T-cell (primary cell): ENCODE data around the gene NR3C1. TPM values are rescaled to one million over a fixed set of nuclear protein-coding genes. Genes with fewer than 3 reads are reported as not detected.
A peak's percentile ranks its signal among the peaks of the same experiment; 100 is the strongest.

Source experiments
- ATAC-seq, 4 experiments: fragments of 200-7000 bp in 3 of 4; fragments of 150-1000 bp in 1 of 4; cut with Tn5 transposase; replicated peaks in 1 of 4; 1 replicate in 3 of 4; 2 replicates in 1 of 4; pipeline ENCODE4 v1.10.0; 2021; ENCODE audit warnings: moderate library complexity in 3 of 4, mild to moderate bottlenecking in 2 of 4, moderate number of reproducible peaks in 1 of 4
- CTCF ChIA-PET, 2 donors: fragments of 300-600 bp; sonication (Branson Sonifier 250); formaldehyde crosslinking; loops; one replicate each; lab custom pipeline; 2022; ENCODE audit warnings: antibody characterized with exemption in 2 of 2; lab: Charles Lee
- POLR2A ChIA-PET, 2 donors: fragments of 300-600 bp; sonication (Branson Sonifier 250); formaldehyde crosslinking; loops; one replicate each; lab custom pipeline; 2022; ENCODE audit warnings: antibody characterized with exemption in 2 of 2; lab: Charles Lee
- DNase-seq, 35 experiments: peaks; one replicate each; pipeline versions ENCODE4 v3.0.0 to v3.0.0-alpha.2; 2013 to 2023
- H3K27ac ChIP-seq: one replicate; pipeline ENCODE4 v1.5.1; 2013; ENCODE audit warnings: low read length
- H3K27me3 ChIP-seq, 2 experiments: replicated peaks in 1 of 2; 1 replicate in 1 of 2; 2 replicates in 1 of 2; pipeline versions ENCODE4 v1.6.1 to v1.7.0; 2013; ENCODE audit warnings: low read length in 1 of 2, mixed read lengths in 1 of 2; ENCODE audit not compliant: control insufficient read depth in 2 of 2, insufficient read depth in 2 of 2; ENCODE audit errors: extremely low read depth in 1 of 2
- H3K36me3 ChIP-seq, 2 donors: 1 replicate in 1 of 2; 2 replicates in 1 of 2; pipeline versions ENCODE4 v1.6.1 to v1.7.0; 2013; ENCODE audit warnings: low read length in 1 of 2; ENCODE audit not compliant: control insufficient read depth in 2 of 2, insufficient read depth in 1 of 2; ENCODE audit errors: extremely low read depth in 1 of 2
- H3K4me1 ChIP-seq, 2 experiments: 1 replicate in 1 of 2; 2 replicates in 1 of 2; pipeline versions ENCODE4 v1.6.1 to v1.7.0; 2013; ENCODE audit warnings: low read length in 2 of 2, mixed read lengths in 1 of 2; ENCODE audit not compliant: insufficient read depth in 2 of 2, control insufficient read depth in 1 of 2; ENCODE audit errors: extremely low read depth in 1 of 2
- H3K4me3 ChIP-seq, 2 donors: 1 replicate in 1 of 2; 2 replicates in 1 of 2; pipeline versions ENCODE4 v1.5.1 to v1.7.0; 2013; ENCODE audit warnings: mild to moderate bottlenecking in 2 of 2, low read length in 1 of 2, moderate library complexity in 1 of 2; ENCODE audit not compliant: control insufficient read depth in 1 of 2; ENCODE audit errors: extremely low read depth in 1 of 2
- H3K9me3 ChIP-seq: 2 replicates; pipeline ENCODE4 v1.7.0; 2013
- H3K27ac Mint-ChIP-seq, 2 donors: one replicate each; pipeline ENCODE4 v1.8.0; 2020 to 2021; ENCODE audit warnings: mild to moderate bottlenecking in 2 of 2, mixed read lengths in 2 of 2
- H3K27me3 Mint-ChIP-seq, 2 donors: one replicate each; pipeline ENCODE4 v1.8.0; 2021 to 2022; ENCODE audit warnings: mixed read lengths in 2 of 2
- H3K36me3 Mint-ChIP-seq: one replicate; pipeline ENCODE4 v1.8.0; 2021; ENCODE audit warnings: mixed read lengths
- H3K4me1 Mint-ChIP-seq, 3 donors: one replicate each; pipeline ENCODE4 v1.8.0; 2020 to 2022; ENCODE audit warnings: mixed read lengths in 3 of 3, mild to moderate bottlenecking in 1 of 3
- H3K4me3 Mint-ChIP-seq, 3 donors: one replicate each; pipeline ENCODE4 v1.8.0; 2020 to 2022; ENCODE audit warnings: mild to moderate bottlenecking in 3 of 3, mixed read lengths in 3 of 3, moderate library complexity in 3 of 3
- H3K9me3 Mint-ChIP-seq, 3 donors: one replicate each; pipeline ENCODE4 v1.8.0; 2020 to 2022; ENCODE audit warnings: mixed read lengths in 3 of 3
- WGBS: methylation state at CpG from one replicate; pipeline ENCODE4 v1.1.5; 2013; ENCODE audit warnings: missing lambda C conversion rate; ENCODE audit not compliant: insufficient coverage; 5-methylcytosine and 5-hydroxymethylcytosine counted together
- total RNA-seq, 35 experiments: library from RNA in 6 of 35; stranded (reverse) in 6 of 35; fragments of 120-200 nt in 1 of 35; gene quantifications; one replicate each; pipeline versions ENCODE4 v1.2.1 to v1.2.4 and lab custom pipeline; 2013 to 2026

NR3C1 gene
- total RNA-seq, 5 donors from 2014 or later (not counting 1 experiment from before 2014, with no cell fraction given), result 108 to 156 (median 122) TPM

DNA sequence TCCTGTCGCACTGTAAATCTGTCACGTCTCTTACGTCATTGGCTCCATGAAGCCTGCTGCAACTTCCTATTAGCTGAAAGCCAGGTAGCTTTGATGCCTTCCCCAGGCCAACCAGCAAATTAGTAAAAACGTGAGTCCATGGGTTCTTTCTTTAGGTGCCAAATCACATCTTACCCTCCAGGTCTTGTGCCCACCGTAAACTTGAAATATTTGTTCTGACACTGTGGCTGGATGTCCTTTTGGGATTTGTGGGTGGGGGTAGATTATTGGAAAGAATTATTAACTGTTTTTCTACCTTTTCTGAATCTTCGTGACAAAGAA lies 172.8 kb downstream of the NR3C1 start:
- WGBS, result 86% methylated on average over 4 of the region's 6 CpGs
- no peaks in the 10 kb centered on the region for H3K9me3 ChIP-seq
- peak overlapping the region; percentile 70 for H3K27ac ChIP-seq
- H3K27me3 Mint-ChIP-seq, result no peaks in the 10 kb centered on the region
- no peak for DNase-seq
- H3K27ac Mint-ChIP-seq, result peak overlapping the region in 1 of 2 donors; percentile 87
- no peak overlapping the region for H3K4me3 ChIP-seq
- H3K9me3 Mint-ChIP-seq, result no peaks in the 10 kb centered on the region
- peaks cover 24 to 39% (median 28%) of the 10 kb centered on the region in 3 donors for H3K4me1 Mint-ChIP-seq
- peaks cover 11 to 17% of the 10 kb centered on the region in 2 experiments for H3K4me1 ChIP-seq
- peak overlapping the region in 1 of 3 donors; percentile 53 for H3K4me3 Mint-ChIP-seq
- no peak for ATAC-seq
- no peaks in the 10 kb centered on the region for H3K36me3 ChIP-seq
- H3K27me3 ChIP-seq, result no peaks in the 10 kb centered on the region
- H3K36me3 Mint-ChIP-seq, result peaks cover 6% of the 10 kb centered on the region
- CTCF ChIA-PET, result no interaction called here
- POLR2A ChIA-PET, result interaction anchor here (0.7 to 1.8 kb wide), 2 partner anchors 10 to 170 kb away, joined by 3 to 5 read pairs; no protein-coding TSS in a partner anchor

DNA sequence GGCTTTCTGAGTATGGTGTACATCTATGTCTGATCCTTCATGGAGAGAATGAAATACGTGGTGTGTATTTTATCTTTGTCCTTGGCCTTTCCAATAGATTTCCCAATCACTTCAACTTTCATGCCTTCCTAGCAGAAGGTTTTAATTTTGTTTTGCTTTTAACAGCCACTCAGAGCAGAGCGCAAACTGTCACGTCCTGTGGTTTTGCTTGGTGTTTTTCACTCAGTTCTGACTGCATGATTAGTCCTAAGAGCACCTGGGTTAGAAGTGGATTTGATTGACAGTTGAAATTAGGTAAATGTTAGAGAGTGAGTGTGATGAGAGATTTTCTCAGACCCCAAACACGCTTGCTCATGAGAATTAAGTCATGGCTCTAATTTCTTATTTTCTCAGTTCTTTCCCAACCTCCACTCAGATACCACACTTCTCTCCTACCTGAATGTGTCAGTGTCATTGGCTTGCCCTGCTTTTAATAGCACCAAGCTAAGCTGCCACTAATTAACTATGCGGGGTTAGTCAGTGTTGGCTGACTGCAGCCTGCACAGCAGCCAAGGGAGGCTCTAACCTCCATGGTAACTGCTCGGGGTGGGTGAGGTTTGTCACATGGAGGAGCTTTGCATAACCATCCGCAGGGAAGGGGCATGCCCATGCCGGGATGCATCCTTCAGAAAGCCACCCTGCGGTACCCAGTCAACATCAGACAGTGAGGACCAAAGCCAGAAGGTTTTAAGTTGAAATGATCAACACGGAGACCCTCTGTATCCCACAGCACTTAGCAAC lies 173.4 kb downstream of the NR3C1 start:
- WGBS, result 47% methylated on average over 7 of the region's 10 CpGs
- POLR2A ChIA-PET, result interaction anchor here (0.7 to 1.8 kb wide), 2 partner anchors 9 to 171 kb away, joined by 3 to 5 read pairs; no protein-coding TSS in a partner anchor
- peak overlapping the region; percentile 70 for H3K27ac ChIP-seq

DNA sequence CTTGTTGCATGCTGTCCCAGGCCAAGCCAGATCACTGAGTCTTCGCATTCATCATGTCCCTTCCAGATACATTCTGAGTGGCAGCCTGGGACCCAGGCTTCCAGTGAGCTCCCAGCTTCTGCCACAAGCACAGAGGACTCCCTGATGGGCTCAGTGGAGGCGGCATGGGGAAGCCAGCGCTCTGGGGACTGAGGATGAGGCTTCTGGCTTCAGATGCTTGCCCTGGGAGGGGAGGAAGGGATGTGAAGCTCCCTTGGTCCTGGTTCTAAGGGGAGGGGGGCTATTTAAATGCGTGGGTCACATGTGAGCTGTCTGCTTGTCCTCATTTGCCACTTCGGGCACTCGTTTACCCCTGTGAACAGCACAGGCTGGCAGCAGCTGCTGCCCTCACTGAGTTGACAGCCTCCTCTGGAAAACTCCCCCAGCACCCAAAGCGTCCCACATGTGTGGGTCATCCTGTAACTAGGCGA lies 174.0 kb downstream of the NR3C1 start:
- Histone ChIP-seq H3K4me1 (peaks cover 11 to 17% of the 10 kb centered on the region in 2 experiments), H3K27ac (peak overlapping the region; percentile 70), H3K4me3 (peak overlapping the region; percentile 25 to 29), H3K27me3 (no peaks in the 10 kb centered on the region), H3K9me3 (no peaks in the 10 kb centered on the region), H3K36me3 (no peaks in the 10 kb centered on the region)
- peaks cover 10% of the 10 kb centered on the region for H3K36me3 Mint-ChIP-seq
- peak; percentile 56 to 76 (median 63) for ATAC-seq
- ChIA-PET POLR2A (interaction anchor here in 1 of 2 donors (1.8 kb wide), 1 partner anchor 9 kb away, joined by 5 read pairs; no protein-coding TSS in a partner anchor), CTCF (no interaction called here)
- peak in 19 of 35 experiments; percentile 3 to 36 (median 11) for DNase-seq
- no peaks in the 10 kb centered on the region for H3K9me3 Mint-ChIP-seq
- H3K4me1 Mint-ChIP-seq, result peaks cover 24 to 43% (median 28%) of the 10 kb centered on the region in 3 donors
- WGBS, result 56% methylated on average over 3 of the region's 8 CpGs
- no peaks in the 10 kb centered on the region for H3K27me3 Mint-ChIP-seq
- H3K27ac Mint-ChIP-seq, result peak overlapping the region; percentile 74 to 87
- H3K4me3 Mint-ChIP-seq, result peak overlapping the region; percentile 50 to 56 (median 53)

More for the DNA sequence above, 173.4 kb downstream of the NR3C1 start:
- Mint-ChIP-seq H3K27ac (peak overlapping the region; percentile 74 to 87), H3K4me3 (peak overlapping the region; percentile 50 to 56 (median 53)), H3K36me3 (peaks cover 6% of the 10 kb centered on the region), H3K27me3 (no peaks in the 10 kb centered on the region), H3K4me1 (peaks cover 24 to 39% (median 28%) of the 10 kb centered on the region in 3 donors), H3K9me3 (no peaks in the 10 kb centered on the region)
- Histone ChIP-seq H3K4me3 (peak overlapping the region; percentile 25 to 29), H3K4me1 (peaks cover 11 to 17% of the 10 kb centered on the region in 2 experiments), H3K9me3 (no peaks in the 10 kb centered on the region), H3K27me3 (no peaks in the 10 kb centered on the region), H3K36me3 (no peaks in the 10 kb centered on the region)
- CTCF ChIA-PET, result no interaction called here
- ATAC-seq (peak; percentile 86 to 94 (median 91)), DNase-seq (peak in 29 of 35 experiments; percentile 11 to 71 (median 30))

DNA sequence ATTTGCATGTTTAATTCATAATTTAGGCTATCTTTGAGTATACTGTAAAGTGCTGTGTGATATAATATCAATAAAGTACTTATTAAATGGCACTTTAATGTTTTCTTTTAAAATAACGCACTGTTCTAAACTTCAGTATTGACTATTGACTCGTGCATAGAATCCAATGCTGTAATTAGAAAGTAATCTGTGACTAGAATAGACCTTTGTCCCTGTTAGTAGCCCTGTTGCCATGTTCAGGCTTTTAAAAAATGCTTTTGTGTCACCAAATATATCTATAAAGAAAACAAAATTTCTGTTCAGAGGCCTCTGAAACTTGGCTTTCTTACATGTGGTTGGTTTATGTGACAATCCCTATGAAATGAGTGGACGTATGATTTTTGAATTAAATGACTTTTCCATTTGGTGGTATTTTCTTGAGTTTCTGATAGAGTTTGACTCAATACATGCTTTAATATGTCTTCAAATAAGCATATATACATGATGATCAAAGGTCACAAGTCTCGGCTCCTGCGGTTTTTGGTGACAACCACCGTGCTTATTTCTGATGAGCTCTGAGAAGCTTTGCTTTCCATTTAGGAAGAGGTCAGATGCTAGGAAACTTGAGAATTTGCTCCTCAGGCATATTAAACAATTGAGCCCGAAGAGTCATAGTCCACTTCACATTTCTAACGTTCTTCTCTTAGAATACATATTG lies 174.7 kb downstream of the NR3C1 start:
- Histone ChIP-seq H3K27me3 (no peaks in the 10 kb centered on the region), H3K9me3 (no peaks in the 10 kb centered on the region), H3K4me3 (no peak overlapping the region), H3K27ac (peak overlapping the region; percentile 70), H3K36me3 (peaks cover 0 to under 1% of the 10 kb centered on the region in 2 donors), H3K4me1 (peaks cover 11 to 22% of the 10 kb centered on the region in 2 experiments)
- Mint-ChIP-seq H3K4me1 (peaks cover 24 to 50% (median 34%) of the 10 kb centered on the region in 3 donors), H3K36me3 (peaks cover 12% of the 10 kb centered on the region), H3K27me3 (no peaks in the 10 kb centered on the region), H3K27ac (peak overlapping the region; percentile 74 to 87), H3K4me3 (peak overlapping the region in 1 of 3 donors; percentile 53), H3K9me3 (no peaks in the 10 kb centered on the region)
- ChIA-PET POLR2A (interaction anchor here in 1 of 2 donors (1.8 kb wide), 1 partner anchor 8 kb away, joined by 5 read pairs; no protein-coding TSS in a partner anchor), CTCF (no interaction called here)
- 27% methylated on average over 2 of the region's 8 CpGs for WGBS
- ATAC-seq, result no peak
- peak in 1 of 35 experiments; percentile 32 for DNase-seq
